Measurements from ENCODE around the gene NEK10.

NEK10 gene

GRCh38 chr3:27097182-27097581, 272.0 kb downstream of the NEK10 start:
- no peak for DNase-seq (ENCODE audit: low spot score)

DNA sequence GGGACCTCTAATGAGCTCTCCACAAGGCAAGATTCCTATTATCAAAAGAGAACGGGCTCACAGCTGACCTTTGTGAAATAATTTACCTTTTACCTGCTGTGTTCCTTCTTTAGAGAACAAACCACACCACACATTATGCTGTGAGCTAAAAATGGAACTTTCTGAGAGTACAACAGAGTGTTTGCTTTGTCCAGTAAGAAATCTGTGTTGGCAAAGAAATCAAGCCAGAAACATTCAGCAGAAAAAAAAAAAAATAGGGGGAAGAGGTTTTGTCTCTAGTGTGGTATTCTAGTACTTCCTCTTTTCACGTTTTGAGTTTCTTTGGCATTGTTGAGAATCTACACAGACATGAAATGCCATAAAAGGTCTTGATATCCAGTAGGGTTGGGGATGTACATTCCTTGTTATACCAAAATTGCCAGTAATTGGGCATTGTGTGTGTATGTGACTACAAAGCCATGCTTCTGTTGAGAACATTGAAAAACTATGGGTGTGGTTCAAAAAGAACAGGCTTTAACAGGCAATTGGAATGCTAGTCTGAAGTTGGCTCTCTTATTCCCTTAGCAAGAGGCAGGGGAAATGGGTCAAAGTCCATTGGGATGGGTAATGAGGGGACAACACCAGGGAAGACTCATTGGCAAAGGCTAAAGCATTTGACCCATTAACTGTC, 273.5 kb downstream of the NEK10 start:
- DNase-seq (ENCODE audit: low spot score) = no peak

GRCh38 chr3:27094721-27095120, 274.5 kb downstream of the NEK10 start:
- no peak for DNase-seq (ENCODE audit: low spot score)

DNA sequence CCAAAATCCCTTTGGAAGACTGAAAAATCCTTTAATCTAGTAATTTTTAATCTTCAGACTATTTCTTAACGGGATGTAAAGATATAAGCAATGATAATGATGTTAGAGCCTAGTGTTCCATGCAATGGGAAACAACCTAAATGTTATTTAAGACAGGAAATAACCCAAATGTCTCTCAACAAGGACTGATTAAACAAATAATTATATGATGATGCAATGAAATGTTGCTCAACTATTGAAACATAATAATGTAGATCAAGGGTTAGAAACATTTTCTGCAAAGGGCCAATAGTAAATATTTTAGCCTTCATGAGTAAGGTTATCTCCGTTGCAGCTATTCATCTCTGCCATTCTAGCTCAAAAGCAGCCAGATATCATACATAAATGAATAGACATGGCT, 275.4 kb downstream of the NEK10 start:
- DNase-seq (ENCODE audit: low spot score) = no peak

DNA sequence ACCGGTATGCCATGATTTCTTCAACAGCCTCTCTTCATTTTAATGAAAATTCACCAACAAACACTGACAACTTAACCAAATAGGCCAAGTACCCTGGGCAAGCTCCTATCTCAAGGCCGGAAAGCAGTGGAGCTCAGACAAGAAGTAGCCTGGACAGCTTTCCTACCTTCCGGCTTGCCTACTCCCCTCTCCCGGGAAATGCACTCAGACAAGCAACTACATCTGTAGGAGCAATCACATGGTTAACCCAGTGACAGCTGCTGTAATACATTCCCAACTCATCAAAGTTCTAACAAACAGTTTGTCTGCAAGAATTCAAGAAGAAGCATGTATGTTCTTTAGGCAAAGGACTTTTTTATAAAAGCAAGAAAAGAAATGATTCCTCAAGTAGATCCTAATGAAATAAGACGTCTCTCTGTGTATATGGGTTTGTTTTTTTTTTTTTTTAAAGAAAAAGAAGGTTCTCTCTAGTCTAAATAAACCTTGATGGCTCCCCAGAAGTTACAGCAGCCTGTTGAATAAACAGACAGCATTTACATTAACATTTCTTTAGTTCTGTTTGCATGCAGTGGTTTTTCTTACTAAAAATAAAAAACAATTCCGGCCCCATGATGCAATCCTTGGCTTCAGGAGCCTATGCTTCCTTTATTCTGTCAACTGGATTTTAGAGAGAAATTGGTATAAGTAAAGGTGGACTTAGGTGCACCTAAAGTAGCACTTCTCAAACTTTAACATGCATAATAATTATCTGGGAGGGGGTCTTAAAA, 278.7 kb downstream of the NEK10 start:
- DNase-seq (ENCODE audit: low spot score) = no peak

- no peak for DNase-seq (ENCODE audit: low spot score)
Measured at GRCh38 chr3:27089645-27090044, 279.5 kb downstream of the NEK10 start.

- DNase-seq (ENCODE audit: low spot score) = no peak
Measured at GRCh38 chr3:27089068-27089467, 280.1 kb downstream of the NEK10 start.

- DNase-seq (ENCODE audit: low spot score) = no peak
Measured at GRCh38 chr3:27085829-27086730, 283.1 kb downstream of the NEK10 start.

GRCh38 chr3:27081992-27082607, 287.1 kb downstream of the NEK10 start:
- no peak for DNase-seq (ENCODE audit: low spot score)

- DNase-seq (ENCODE audit: low spot score) = no peak
Measured at GRCh38 chr3:27081566-27081965, 287.6 kb downstream of the NEK10 start.

DNA sequence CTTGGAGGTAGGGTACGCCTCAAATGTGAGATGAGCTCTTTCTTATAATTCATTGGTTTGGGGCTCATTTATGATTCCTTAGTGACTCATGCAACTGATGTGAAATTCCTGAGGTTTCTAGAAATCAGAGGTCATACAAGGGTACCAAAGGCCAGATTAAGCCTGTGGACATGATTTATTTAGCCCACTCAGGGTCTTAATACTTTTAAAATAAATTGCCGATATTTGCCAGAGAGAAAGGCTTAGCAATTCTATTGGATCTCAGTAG, 289.0 kb downstream of the NEK10 start:
- no peak for DNase-seq (ENCODE audit: low spot score)

DNA sequence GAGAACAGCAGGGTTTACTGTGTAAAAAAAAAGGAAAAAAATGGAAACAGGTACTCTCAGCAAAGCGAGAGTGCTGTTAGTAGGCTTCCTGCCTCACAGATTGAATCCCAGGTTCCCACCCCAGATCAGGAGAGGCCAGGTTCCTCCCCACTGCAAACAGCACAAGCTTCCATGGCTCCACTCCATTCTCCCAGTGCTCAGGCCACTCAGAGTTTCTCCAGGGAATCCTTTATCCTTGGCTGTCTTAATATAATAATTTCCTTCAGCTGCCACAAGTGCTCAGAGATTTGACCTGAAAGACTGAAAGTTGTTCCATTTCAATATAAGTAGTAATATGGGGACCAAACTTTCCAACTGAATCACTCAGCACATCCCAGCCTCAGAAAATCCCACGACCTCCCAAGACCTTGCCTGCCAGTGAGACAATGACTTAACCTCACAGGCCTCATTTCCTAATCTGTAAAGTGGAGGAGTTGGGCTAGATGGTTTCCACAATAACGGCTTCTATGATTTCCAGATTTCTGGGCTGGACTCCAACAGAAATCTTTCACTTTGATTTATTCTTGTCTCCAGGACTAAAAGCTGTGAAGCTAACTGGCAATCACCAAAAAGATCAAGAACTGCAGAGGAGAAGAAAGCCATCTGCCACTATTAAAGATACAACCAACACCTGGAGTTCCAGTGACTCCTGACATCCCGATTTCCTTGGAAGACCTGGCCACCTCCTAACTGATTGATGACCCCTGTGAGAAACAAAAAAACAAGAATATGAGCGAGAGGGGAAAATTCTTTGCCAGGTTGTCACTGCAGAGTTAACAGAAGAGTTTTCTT, 289.5 kb downstream of the NEK10 start:
- no peak for DNase-seq (ENCODE audit: low spot score)

- no peak for DNase-seq (ENCODE audit: low spot score)
Measured at GRCh38 chr3:27078246-27078913, 290.8 kb downstream of the NEK10 start.

GRCh38 chr3:27076815-27077630, 292.2 kb downstream of the NEK10 start:
- DNase-seq (ENCODE audit: low spot score) = no peak

- no peak for DNase-seq (ENCODE audit: low spot score)
Measured at GRCh38 chr3:27074914-27075313, 294.3 kb downstream of the NEK10 start.

GRCh38 chr3:27073912-27074311, 295.3 kb downstream of the NEK10 start:
- DNase-seq (ENCODE audit: low spot score) = no peak

DNA sequence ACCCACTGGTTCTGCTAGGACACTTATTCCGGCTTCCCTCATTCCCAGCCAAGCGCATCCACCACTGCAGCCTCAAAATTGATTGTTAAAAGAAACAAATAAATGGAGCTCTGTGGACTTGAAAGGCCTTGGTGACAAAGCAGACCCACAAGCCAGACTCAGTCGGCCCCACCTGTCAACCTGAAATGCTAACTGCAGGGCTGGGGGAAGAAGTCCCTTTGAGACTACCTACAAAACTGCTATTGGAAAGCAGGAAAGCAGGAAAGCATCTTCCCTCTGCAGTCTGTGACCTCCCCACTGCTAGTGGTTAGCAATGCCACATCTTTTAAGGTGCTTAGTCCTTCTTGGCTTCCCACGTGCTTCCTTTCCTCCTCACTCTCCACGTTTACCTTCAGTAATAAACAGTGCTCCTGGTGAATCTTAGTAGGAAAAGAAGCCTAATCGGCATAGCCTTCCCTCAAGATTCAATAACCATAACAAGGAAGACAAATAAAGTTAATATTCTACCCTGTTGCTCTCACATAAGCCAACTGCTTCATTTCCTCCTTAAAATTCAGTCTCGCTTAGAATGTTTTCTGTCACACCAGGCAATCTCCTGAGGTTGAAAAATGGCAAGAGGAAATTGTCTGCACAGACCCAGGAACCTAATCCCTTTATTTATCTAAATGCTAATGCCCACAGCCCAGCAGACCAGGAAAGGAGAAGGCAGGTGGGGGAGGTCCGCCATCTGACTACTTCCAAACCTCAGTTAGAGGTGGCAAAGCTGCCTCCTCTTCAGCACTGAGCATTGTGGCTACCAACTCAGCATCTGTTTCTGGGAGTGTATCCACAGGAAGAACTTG, 296.2 kb downstream of the NEK10 start:
- DNase-seq (ENCODE audit: low spot score) = no peak

GRCh38 chr3:27060336-27060735, 308.8 kb downstream of the NEK10 start:
- DNase-seq (ENCODE audit: low spot score) = no peak

All from CD4-positive, alpha-beta T cell treated with Interleukin-15 for 4 hours (primary cell).